ENCODE measurements around the gene DPP9. TPM values are rescaled to one million over a fixed set of nuclear protein-coding genes. Genes with fewer than 3 reads are reported as not detected.

DPP9 gene
- total RNA-seq, 1 donor from 2014 or later = 98.7 TPM

DNA sequence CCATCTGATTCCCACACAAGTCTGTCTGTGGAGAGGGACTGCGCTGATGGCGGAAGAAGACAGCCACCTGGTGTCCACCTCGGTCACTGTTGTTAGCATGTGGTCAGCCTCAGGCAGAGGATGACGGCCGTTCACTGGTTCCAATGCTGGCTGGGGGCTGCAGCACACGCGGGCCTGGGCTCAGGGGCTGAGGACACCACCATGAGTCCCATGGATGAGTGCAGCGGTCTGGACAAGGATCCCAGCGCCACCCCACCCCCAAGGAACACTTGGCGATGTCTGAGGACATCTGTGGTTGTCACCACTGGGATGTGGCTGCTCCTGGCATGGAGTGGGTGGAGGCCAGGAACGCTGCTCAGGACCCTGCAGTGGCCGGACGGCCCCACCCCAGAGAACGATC is 10.9 kb downstream of the DPP9 start:
- intact Hi-C loops (cut with micrococcal nuclease) = no loop called here

- intact Hi-C loops (cut with micrococcal nuclease) = no loop called here
These were observed 12.4 kb downstream of the DPP9 start for GRCh38 chr19:4711211-4711610.

GRCh38 chr19:4710281-4710600 is 13.4 kb downstream of the DPP9 start:
- intact Hi-C loops (cut with micrococcal nuclease) = no loop called here

GRCh38 chr19:4709440-4710280 is 14.0 kb downstream of the DPP9 start:
- intact Hi-C loops (cut with micrococcal nuclease) = no loop called here

- intact Hi-C loops (cut with micrococcal nuclease) = no loop called here
These were observed 15.5 kb downstream of the DPP9 start for GRCh38 chr19:4707956-4708650.

DNA sequence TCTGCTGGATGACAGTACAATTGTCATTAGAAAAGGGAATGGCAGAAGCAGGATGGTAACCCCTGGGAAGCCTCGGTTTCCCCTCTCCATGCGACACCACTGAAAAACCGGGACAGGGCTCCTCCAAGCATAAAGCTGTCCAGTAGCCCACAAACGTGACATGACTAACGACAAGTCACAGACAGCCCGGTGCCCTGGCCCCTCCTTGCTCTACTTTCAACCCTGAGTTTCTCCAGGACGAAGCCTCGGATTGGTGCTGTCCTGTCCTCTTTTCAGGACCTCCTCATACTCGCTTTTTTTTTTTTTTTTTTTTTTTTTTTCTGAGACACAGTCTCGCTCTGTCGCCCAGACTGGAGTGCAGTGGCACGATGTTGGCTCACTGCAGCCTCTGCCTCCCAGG is 16.3 kb downstream of the DPP9 start:
- intact Hi-C loops (cut with micrococcal nuclease) = no loop called here

DNA sequence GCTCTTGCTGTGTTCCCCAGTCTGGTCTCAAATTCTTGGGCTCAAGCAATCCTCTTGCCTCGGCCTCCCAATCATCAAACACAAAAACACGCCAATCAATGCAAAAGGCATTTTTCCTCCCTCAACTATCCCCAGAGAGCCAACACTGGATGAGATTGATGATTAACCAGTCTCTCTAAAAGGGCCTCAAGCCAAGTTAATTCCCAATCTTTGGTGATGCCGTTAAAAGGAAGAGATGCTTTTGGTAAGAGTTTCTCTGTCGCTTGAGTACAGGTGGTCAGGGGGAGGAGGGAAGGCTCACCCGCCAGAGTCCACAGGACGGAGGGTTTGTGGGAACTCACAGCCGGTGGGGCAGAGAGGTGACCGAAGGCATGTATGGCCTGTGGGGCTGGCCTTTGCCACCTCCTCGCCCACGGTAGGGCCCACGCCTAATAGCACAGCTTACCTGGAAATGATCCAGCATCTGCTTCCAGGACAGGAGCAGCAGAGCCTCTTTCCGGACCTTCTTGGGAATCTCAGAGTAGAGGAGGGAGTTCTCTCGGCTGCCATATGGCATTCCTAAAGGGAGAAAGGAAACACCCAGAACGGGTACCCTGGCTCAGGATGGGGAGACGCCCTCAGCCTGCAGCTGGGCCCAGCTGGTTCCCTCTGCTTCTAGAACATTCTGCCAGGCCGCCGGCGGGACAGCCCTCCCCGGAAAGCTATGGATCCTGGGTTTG is 18.1 kb downstream of the DPP9 start:
- intact Hi-C loops (cut with micrococcal nuclease) = no loop called here

DNA sequence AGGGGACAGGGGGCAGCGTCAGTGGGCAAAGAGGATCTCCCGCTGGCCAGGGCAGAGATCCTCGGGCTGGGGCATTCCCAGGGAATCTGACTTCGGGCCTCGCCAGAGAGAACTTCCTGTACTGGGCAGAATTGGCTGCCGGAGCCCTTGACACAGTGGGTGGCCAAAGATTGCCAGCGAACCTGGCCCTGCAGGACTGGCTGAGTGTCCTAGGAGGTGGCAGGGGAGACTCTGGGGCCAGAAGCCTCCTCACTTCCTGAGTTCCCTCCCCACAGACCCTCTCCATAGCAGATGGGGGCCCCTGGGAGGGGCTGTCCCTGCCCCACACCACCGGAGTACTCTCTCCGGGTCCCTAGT is 19.3 kb downstream of the DPP9 start:
- intact Hi-C loops (cut with micrococcal nuclease) = no loop called here

- intact Hi-C loops (cut with micrococcal nuclease) = no loop called here
These were observed 19.8 kb downstream of the DPP9 start for GRCh38 chr19:4703671-4704316.

DNA sequence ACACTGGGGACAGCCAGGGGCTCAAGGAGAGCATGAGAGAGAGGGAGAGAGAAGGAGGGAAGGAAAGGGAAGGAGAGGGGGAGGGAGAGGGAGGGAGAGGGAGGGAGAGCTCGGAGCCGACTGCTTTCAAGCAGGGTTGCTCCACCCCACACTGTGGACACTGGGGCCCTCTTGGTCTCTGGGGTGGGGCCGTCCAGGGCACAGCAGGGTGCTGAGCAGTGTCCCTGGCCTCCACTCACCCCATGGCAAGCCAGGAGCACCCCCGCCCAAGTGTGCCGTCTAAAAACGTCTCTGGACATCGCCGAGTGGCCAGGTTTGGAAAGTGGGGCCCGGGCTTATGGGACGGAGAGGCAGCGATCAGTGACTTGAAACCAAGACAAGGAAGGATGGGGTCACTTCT is 20.9 kb downstream of the DPP9 start:
- intact Hi-C loops (cut with micrococcal nuclease) = no loop called here

GRCh38 chr19:4701557-4701956 is 22.1 kb downstream of the DPP9 start:
- intact Hi-C loops (cut with micrococcal nuclease) = no loop called here

- intact Hi-C loops (cut with micrococcal nuclease) = no loop called here
These were observed 23.0 kb downstream of the DPP9 start for GRCh38 chr19:4700693-4700970.

GRCh38 chr19:4699826-4700692 is 23.6 kb downstream of the DPP9 start:
- intact Hi-C loops (cut with micrococcal nuclease) = no loop called here

DNA sequence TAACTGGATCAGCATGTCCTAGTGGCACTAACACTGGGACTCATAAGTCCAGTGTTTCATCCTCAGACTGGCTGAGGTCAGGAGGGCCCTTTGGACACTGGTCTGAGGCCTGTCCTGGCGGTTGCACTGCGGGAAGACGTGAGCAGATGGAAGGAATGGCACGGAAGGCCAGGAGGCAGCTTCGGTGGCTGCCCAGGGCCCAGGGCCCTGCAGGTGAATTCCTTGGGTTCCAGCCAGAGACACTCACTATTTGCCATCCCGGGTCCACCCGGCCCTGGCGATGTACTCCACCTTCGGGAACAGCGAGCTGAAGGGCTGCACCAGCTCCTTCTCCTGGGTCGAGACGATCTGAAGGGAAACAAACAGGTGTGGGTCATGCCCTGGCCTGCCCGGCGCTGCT is 26.3 kb downstream of the DPP9 start:
- intact Hi-C loops (cut with micrococcal nuclease) = no loop called here

- intact Hi-C loops (cut with micrococcal nuclease) = no loop called here
These were observed 28.4 kb downstream of the DPP9 start for GRCh38 chr19:4695224-4695731.

DNA sequence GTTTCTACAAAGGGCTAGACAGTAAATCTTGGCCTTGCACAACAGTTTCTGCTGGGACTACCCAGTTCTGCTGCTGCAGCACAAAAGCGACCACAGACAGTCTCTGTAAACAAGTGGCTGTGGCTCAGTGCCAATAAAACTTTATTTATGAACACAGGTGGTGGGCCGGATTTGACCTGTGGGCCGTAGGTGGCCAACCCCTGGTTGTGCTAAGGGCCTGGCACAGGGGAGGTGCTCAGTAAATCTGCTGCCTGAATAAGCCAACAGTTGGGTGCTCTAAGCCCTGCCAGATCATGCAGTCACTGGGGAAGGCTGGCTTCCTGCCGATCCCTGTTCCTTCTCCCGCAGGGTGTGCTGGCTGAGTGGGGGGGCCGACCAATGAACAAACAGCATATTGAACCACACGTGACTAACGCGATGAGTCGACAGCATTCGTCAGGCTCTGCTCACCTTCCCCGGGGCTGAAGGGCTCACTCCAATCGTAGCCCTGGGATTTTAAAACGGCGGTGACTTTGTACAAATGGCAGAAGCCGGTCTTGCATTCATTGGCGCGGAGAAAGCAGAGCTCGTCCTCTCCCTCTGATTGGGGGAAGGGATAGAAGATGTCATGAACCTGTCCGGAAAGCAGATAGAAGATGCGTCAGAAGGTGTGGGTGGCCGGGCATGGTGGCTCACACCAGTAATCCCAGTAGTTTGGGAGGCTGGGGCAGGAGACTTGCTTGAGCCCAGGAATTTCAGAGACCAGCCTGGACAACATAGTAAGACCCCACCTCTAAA is 29.2 kb downstream of the DPP9 start:
- intact Hi-C loops (cut with micrococcal nuclease) = no loop called here

DNA sequence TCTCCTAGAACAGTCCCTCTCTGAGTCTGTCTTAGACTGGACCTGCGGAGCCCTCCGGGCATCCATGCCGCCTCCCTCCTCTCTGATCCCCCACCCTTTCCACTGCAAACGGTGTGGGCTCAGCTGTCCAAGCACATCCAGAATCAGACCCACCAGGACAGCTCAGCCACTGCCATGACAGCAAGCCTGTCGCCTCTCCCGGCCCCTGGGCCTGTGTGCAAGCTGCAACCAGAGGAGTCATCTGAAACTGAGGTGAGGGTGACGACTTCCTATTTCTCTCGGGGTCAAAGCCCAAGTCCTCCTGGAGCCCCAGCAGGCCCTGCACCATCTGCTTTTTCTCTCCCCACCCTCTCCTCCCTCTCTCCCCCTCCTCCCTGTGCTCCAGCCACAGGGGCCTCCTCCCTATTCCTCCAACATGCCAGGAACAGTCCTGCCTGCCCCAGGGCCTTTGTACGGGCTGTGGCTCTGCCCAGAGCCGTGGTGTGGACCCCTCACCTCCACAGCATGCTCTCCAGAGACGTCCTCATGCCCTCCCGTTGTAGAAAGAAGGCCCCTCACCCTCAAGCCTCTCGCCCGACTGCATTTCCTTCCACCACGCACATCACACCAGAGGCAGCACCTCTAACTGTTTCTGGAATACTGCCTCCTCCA is 30.0 kb downstream of the DPP9 start:
- intact Hi-C loops (cut with micrococcal nuclease) = no loop called here

DNA sequence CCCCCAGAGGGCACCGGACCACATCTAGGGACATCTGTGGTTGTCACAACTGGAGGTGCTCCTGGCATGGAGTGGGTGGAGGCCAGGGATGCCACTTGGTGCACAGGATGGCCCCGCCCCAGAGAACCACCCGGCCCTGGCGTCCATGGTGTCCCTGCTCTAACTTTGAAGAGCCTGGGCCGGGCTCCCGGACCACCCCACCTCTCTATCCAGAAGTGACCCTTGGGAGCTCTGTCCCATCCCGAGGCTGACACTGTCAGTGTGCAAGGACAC is 30.6 kb downstream of the DPP9 start:
- intact Hi-C loops (cut with micrococcal nuclease) = no loop called here

- intact Hi-C loops (cut with micrococcal nuclease) = no loop called here
These were observed 31.2 kb downstream of the DPP9 start for GRCh38 chr19:4692251-4693077.

Data from T-helper 1 cell treated with Interleukin-12 subunit alpha and Interleukin-12 subunit beta and Interleukin-4 antibody, amounts not matched to agents 30 ng/mL and 1 ng/mL, for 36 hours (primary cell).